IMR-90 (cell line): ENCODE measurements around the gene ACAP2. TPM values are rescaled to one million over a fixed set of nuclear protein-coding genes. Genes with fewer than 3 reads are reported as not detected.

Source experiments
- ATAC-seq: fragments of 200-7000 bp; cut with Tn5 transposase; 2 replicates; pipeline ENCODE4 v1.9.1; 2020; ENCODE audit warnings: low read depth, mild to moderate bottlenecking, moderate library complexity
- BruUV-seq: library from RNA; stranded (reverse); fragments of 400-500 nt; replicated peaks from 2 replicates; lab custom pipeline; 2021; lab: Mats Ljungman, UMichigan
- CTCF ChIA-PET: fragments of 300-600 bp; formaldehyde crosslinking; extraction: SDS; loops from one replicate; lab custom pipeline; 2021; ENCODE audit warnings: antibody characterized with exemption; lab: Yijun Ruan, JAX
- POLR2A ChIA-PET: fragments of 300-600 bp; sonication (Branson Sonifier 250); formaldehyde crosslinking; loops from one replicate; lab custom pipeline; 2022; ENCODE audit warnings: antibody characterized with exemption; ENCODE audit not compliant: unreplicated experiment; lab: Charles Lee
- DNase-seq: peaks from one replicate; pipeline ENCODE4 v3.0.0; 2013
- H2AFZ ChIP-seq: replicated peaks from 2 replicates; pipeline ENCODE3; 2013; ENCODE audit warnings: low read length, mild to moderate bottlenecking; ENCODE audit not compliant: poor library complexity
- H2AK5ac ChIP-seq: 2 replicates; pipeline ENCODE4 v1.6.1; 2013; ENCODE audit warnings: low read depth, low read length, inconsistent platforms
- H2AK9ac ChIP-seq: replicated peaks from 2 replicates; pipeline ENCODE3; 2013; ENCODE audit warnings: mild to moderate bottlenecking, low read depth, low read length, moderate library complexity; ENCODE audit not compliant: poor library complexity
- H2BK120ac ChIP-seq: 2 replicates; pipeline ENCODE4 v1.6.1; 2013; ENCODE audit warnings: low read depth, low read length, inconsistent platforms
- H2BK15ac ChIP-seq: 3 replicates; pipeline ENCODE4 v1.6.1; 2013; ENCODE audit warnings: low read depth, low read length, inconsistent platforms
- H2BK20ac ChIP-seq: 2 replicates; pipeline ENCODE4 v1.6.1; 2013; ENCODE audit warnings: low read depth, mild to moderate bottlenecking, inconsistent platforms, low read length, moderate library complexity
- H2BK5ac ChIP-seq: 2 replicates; pipeline ENCODE4 v1.6.1; 2013; ENCODE audit warnings: mild to moderate bottlenecking, low read depth, low read length, inconsistent platforms; ENCODE audit not compliant: poor library complexity, severe bottlenecking
- H3K14ac ChIP-seq: replicated peaks from 2 replicates; pipeline ENCODE4 v1.6.1; 2013; ENCODE audit warnings: low read depth, low read length, inconsistent platforms
- H3K18ac ChIP-seq: 2 replicates; pipeline ENCODE4 v1.6.1; 2013; ENCODE audit warnings: low read depth, low read length, control low read depth
- H3K23ac ChIP-seq: 2 replicates; pipeline ENCODE4 v1.6.1; 2013; ENCODE audit warnings: low read depth, low read length, inconsistent platforms
- H3K27ac ChIP-seq: 2 replicates; pipeline ENCODE4 v1.5.1; 2013; ENCODE audit warnings: mild to moderate bottlenecking, control low read depth, low read length; ENCODE audit not compliant: insufficient read depth
- H3K27me3 ChIP-seq: 2 replicates; pipeline ENCODE4 v1.6.1; 2013; ENCODE audit warnings: low read length; ENCODE audit not compliant: control insufficient read depth, insufficient read depth
- H3K36me3 ChIP-seq: 2 replicates; pipeline ENCODE4 v1.6.1; 2013; ENCODE audit warnings: low read length, mixed read lengths; ENCODE audit not compliant: control insufficient read depth, insufficient read depth
- H3K4ac ChIP-seq: 2 replicates; pipeline ENCODE4 v1.6.1; 2013; ENCODE audit warnings: low read depth, low read length, inconsistent platforms
- H3K4me1 ChIP-seq: 2 replicates; pipeline ENCODE4 v1.6.1; 2013; ENCODE audit warnings: low read length, mixed read lengths; ENCODE audit not compliant: control insufficient read depth, insufficient read depth
- H3K4me2 ChIP-seq: 2 replicates; pipeline ENCODE4 v1.6.1; 2013; ENCODE audit warnings: low read depth, mild to moderate bottlenecking, control low read depth, low read length, moderate library complexity
- H3K4me3 ChIP-seq: 2 replicates; pipeline ENCODE4 v1.5.1; 2013; ENCODE audit warnings: low read depth, mild to moderate bottlenecking, control low read depth, low read length, moderate library complexity; ENCODE audit not compliant: insufficient read depth
- H3K56ac ChIP-seq: 2 replicates; pipeline ENCODE4 v1.6.1; 2013; ENCODE audit warnings: low read length, inconsistent platforms; ENCODE audit not compliant: insufficient read depth; ENCODE audit errors: extremely low read depth
- H3K79me1 ChIP-seq, 2 experiments: 2 replicates each; pipeline ENCODE4 v1.6.1; 2013; ENCODE audit warnings: low read length in 2 of 2, inconsistent platforms in 1 of 2, low read depth in 1 of 2
- H3K9ac ChIP-seq: 2 replicates; pipeline ENCODE4 v1.6.1; 2013; ENCODE audit warnings: low read depth, low read length, control low read depth
- H3K9me1 ChIP-seq: 2 replicates; pipeline ENCODE4 v1.6.1; 2013; ENCODE audit warnings: low read length, inconsistent platforms; ENCODE audit not compliant: insufficient read depth
- H3K9me3 ChIP-seq: 2 replicates; pipeline ENCODE4 v1.6.1; 2013; ENCODE audit warnings: low read length; ENCODE audit not compliant: control insufficient read depth, insufficient read depth
- H4K20me1 ChIP-seq: 2 replicates; pipeline ENCODE4 v1.6.1; 2013; ENCODE audit warnings: low read length, inconsistent platforms; ENCODE audit not compliant: insufficient read depth
- H4K5ac ChIP-seq: 2 replicates; pipeline ENCODE4 v1.6.1; 2013; ENCODE audit warnings: mild to moderate bottlenecking, low read depth, low read length, control low read depth
- H4K8ac ChIP-seq, 2 experiments: 2 replicates each; pipeline ENCODE4 v1.6.1; 2013; ENCODE audit warnings: low read depth in 2 of 2, low read length in 2 of 2, control low read depth in 1 of 2, inconsistent platforms in 1 of 2
- H4K91ac ChIP-seq: 2 replicates; pipeline ENCODE4 v1.6.1; 2013; ENCODE audit warnings: low read depth, low read length, inconsistent platforms; ENCODE audit not compliant: insufficient read depth
- CEBPB ChIP-seq: IDR thresholded peaks from 2 replicates; pipeline ENCODE4 v1.6.1; 2012; ENCODE audit warnings: low read depth, low read length, improper control_type of control experiment
- CTCF ChIP-seq: conservative IDR thresholded peaks from 2 replicates; pipeline ENCODE4 v1.5.1; 2012; ENCODE audit warnings: mild to moderate bottlenecking, low read depth, low read length, improper control_type of control experiment
- ELK1 ChIP-seq: fragments of 150-350 bp; IDR thresholded peaks from 2 replicates; pipeline ENCODE4 v1.6.1; 2016; ENCODE audit warnings: low read depth, mild to moderate bottlenecking, low read length, moderate library complexity, borderline replicate concordance
- FOS ChIP-seq: fragments of 150-350 bp; IDR thresholded peaks from 2 replicates; pipeline ENCODE4 v1.6.1; 2016; ENCODE audit warnings: low read depth, low read length
- WGBS, 2 experiments: methylation state at CpG; one replicate each; pipeline versions ENCODE4 v1.1.5 to v1.1.7; 2013; ENCODE audit warnings: missing lambda C conversion rate in 2 of 2; ENCODE audit not compliant: insufficient read length in 1 of 2; ENCODE audit errors: extremely low coverage in 2 of 2; 5-methylcytosine and 5-hydroxymethylcytosine counted together
- dilution Hi-C: fragments of 300-500 bp; cut with HindIII; formaldehyde crosslinking; loops from one replicate; pipeline ENCODE4 v1.14.3; 2018; ENCODE audit warnings: low sequenced_read_pairs; ENCODE audit not compliant: unreplicated experiment
- in situ Hi-C: fragments of 300-500 bp; cut with MboI; formaldehyde crosslinking; loops from 3 replicates; pipeline ENCODE4 v1.14.3; 2019; ENCODE audit warnings: low sequenced_read_pairs, inconsistent platforms, mixed read lengths
- intact Hi-C: fragments of 100-400 bp; cut with micrococcal nuclease; formaldehyde crosslinking; loops from 2 replicates; pipeline ENCODE4 v1.10.0; 2022
- polyA plus RNA-seq, 3 experiments: library from polyadenylated mRNA; depleted of rRNA; stranded (reverse); fragments of >200 nt; gene quantifications; 2 replicates each; pipeline ENCODE4 v1.2.3, GENCODE V29; 2012; ENCODE audit warnings: low replicate concordance in 1 of 3
- total RNA-seq: library from RNA; depleted of rRNA; stranded (reverse); fragments of >200 nt; gene quantifications from 2 replicates; pipeline ENCODE4 v1.2.3, GENCODE V29; 2012

Gene ACAP2
- total and polyA plus RNA-seq, 2 of the 4 experiments (the other 2 are of a cell fraction) = 11.9 to 35.1 TPM

DNA sequence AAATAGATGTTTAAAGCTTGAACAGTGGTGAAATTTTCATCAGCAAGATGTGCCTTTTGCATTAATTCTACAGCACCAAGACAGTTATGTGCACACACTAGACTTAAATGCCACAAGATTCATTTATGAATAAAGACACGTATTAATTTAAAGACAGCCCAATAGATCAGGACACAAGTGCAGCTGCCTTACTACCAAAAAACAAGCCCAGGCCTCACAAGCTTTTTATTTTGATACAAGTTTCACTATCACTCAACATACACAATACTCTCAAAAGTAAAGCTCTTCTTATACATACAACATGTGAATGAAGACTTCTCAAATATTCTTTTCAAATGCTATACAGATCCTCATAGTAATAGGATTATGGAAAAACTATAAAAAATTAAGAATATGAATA lies 2.4 kb downstream of the ACAP2 start:
- Histone ChIP-seq H3K79me1 (peaks cover 3 to 34% of the 10 kb centered on the region in 2 experiments), H3K36me3 (no peaks in the 10 kb centered on the region), H3K4me2 (peak overlapping the region; percentile 54), H2AFZ (no peak overlapping the region), H4K5ac (no peak overlapping the region), H2BK15ac (no peak overlapping the region), H2BK120ac (no peak overlapping the region), H3K56ac (no peak overlapping the region), H3K27me3 (no peaks in the 10 kb centered on the region), H3K9ac (no peak overlapping the region), H3K27ac (no peak overlapping the region), H3K14ac (no peak overlapping the region), H3K9me3 (no peaks in the 10 kb centered on the region), H3K9me1 (no peaks in the 10 kb centered on the region), H3K23ac (peak overlapping the region; percentile 11; the same call in 1 of the 2 replicates), H2BK5ac (no peak overlapping the region), H2BK20ac (no peak overlapping the region), H4K20me1 (peaks cover 32% of the 10 kb centered on the region), H3K18ac (no peak overlapping the region), H4K8ac (no peak overlapping the region), H2AK9ac (no peak overlapping the region), H3K4me1 (peaks cover 2% of the 10 kb centered on the region; the same call in 1 of the 2 replicates), H2AK5ac (no peak overlapping the region), H4K91ac (no peak overlapping the region), H3K4me3 (no peak overlapping the region), H3K4ac (no peak overlapping the region)
- no peak for TF ChIP-seq CEBPB
- TF ChIP-seq FOS = no peak
- TF ChIP-seq CTCF = no peak
- no peak for TF ChIP-seq ELK1
- in situ Hi-C loops (no loop called here), dilution Hi-C loops (no loop called here), intact Hi-C loops (loop anchor here (5.0 kb wide), 1 partner anchor 77 kb away; no protein-coding TSS in a partner anchor)
- WGBS, 2 experiments = no CpG with 5 or more reads among the region's 1 CpG
- DNase-seq (no peak), ATAC-seq (no peak)
- no TSS peak for BruUV-seq
- CTCF ChIA-PET = interaction anchor here (1.1 to 1.8 kb wide), 3 partner anchors 72 to 169 kb away, joined by 3 to 5 read pairs (median 3); partner anchors contain the start of gene XXYLT1
- POLR2A ChIA-PET = no interaction called here
